NCI-H2196 (cell line): ENCODE measurements around the gene SUPT5H.

Source experiments
- DNase-seq: peaks from one replicate; lab custom pipeline; 2025; ENCODE audit not compliant: unreplicated experiment; lab: John Stamatoyannopoulos, UW

SUPT5H gene

DNA sequence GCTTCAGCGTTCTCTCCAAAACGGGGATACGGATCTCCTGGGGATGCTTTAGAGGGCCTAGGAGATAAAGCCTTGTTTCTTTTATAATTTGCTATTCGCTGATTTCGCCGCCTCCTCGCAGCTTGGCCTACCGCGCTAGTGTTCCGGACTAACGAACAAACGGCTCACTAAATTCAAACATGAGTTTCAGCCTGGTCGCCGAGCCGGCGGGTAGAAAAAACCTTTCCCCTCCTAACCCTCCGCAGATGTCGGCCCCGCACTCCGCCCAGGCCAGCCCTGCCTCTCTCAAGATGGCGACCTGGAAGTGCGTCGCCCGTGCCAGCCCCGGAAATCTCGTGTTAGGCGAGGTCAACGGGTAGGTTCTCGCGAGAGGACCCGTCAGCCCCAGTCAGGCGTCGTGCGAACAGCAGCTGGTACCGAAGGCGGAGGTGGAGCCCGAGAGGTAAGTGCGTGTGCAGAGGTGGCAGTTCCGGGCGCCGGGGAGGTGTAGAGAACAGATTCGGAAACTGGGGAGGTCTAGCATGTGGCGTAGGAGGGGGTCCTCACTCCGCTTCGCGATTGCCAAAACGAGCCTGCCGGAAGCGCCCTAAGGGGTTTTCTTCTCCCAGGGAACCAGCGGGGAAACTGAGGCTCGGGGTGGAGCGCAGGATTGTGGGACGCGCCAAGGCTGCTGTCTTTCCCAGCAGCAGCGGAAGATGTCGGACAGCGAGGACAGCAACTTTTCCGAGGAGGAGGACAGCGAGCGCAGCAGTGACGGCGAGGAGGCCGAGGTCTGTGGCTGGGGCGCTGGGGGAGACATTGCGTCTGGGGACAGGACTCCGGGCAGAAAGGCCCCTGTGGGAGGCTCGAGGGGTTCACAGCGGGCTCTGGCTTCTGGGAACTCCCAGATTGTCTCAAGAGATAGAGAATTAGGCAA, at the start of gene SUPT5H:
Gene SUPT5H (plus strand): TSS at position 387 of the 916 bp plus-strand sequence. CDS start 309 bp downstream, at position 696.
- peak; percentile 97 for DNase-seq

DNA sequence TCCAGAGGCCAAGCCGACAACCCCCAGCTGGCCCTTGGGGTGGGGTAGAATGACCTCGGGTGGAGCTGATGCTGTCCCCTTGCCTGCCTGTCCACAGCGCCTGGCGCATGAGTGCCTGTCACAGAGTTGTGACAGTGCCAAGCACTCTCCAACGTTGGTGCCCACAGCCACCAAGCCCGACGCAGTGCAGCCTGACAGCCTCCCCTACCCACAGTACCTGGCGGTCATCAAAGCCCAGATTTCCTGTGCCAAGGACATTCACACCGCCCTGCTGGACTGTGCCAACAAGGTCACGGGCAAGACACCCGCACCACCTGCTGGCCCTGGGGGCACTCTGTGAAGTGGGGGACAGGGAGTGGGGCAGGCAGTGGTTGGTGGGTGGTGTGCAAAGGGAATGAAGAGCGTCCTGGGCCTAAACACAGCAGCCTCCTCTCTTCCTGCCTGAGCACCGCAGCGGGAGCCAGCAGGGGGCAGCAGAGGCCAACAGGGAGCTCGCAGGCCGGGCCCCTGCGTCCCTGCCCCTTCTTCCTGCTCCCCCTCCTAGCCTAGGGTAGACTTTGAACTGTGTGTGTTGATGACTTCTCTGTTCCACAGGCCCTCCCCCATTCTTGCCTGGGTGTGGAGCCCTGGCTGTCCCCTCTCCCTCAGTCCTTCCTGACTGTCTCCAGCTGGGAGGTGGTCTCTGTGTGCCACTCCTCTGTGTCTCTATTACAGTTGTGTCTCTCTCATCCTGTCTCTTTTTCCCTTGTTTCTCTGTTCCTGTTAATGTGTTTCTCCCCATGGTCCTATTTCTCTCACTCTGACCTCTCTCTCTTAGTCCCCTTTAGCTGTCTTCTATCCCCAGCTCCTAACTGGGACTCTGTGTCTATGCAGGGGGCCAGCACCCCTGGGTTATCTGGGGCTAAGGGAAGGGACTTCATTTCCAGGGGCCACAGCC, 47.8 kb upstream of the SUPT5H start:
- peak; percentile 79 for DNase-seq

DNA sequence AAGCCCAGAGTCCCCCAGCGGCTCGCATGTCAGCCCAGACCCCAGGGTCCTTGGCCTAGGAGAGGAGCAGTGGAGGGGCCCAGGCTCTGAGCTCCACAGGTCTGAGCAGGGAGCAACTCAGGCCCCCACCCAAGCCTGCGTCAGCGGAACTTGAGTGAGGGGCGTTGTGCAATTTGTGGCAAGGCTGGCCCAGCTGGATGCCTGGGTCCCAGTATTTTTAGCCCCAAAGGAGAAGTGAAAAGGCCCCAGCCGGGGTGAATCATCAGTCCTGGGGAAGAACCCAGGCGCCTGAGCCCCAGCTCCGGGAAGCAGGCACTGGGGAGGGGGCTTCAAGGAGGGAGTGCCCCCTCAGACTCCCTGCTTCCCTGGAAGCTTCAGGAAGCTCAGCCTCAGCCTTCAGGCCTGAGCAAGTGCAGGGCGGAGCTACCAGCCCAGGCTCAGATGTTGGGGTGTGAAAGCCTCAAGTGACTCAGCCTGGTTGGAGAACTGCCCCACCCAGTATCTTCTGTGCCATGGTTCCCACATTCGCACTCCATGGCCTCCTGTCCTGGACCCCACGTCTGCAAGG, 47.0 kb upstream of the SUPT5H start:
- DNase-seq: no peak

DNA sequence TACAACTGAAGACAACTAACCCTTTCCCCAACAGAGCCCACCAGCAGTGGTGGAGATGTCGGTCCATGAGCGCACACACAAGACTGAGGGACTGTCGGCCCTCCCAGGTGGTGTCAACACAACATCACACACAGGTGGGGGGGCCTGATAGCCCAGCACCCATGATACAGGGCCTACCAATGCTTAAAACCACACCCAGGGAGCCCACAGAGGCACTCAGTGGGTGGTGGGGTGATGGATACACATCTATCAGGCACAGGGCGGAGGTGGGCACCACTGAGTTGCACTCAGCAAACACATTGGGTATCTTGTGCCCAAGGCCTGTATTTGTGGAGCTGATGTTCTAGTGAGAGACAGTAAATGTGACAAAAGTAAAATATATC, 45.7 kb upstream of the SUPT5H start:
- DNase-seq: no peak

DNA sequence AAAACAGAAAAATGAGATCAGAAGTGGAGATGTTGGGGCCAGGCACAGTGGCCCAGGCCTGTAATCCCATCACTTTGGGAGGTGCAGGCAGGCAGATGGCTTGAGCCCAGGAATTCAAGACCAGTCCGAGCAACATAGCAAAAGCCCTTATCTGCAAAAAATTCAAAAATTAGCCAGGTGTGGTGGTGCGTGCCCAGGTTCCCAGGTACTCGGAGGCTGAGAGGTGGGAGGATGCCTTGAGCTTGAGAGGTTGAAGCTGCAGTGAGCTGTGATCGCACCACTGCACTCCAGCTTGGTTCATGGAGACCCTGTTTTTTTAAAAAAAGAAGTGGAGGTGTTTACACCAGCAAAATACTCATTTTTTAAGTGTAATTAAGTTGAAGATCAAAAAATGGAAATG, 45.3 kb upstream of the SUPT5H start:
- DNase-seq: no peak

DNA sequence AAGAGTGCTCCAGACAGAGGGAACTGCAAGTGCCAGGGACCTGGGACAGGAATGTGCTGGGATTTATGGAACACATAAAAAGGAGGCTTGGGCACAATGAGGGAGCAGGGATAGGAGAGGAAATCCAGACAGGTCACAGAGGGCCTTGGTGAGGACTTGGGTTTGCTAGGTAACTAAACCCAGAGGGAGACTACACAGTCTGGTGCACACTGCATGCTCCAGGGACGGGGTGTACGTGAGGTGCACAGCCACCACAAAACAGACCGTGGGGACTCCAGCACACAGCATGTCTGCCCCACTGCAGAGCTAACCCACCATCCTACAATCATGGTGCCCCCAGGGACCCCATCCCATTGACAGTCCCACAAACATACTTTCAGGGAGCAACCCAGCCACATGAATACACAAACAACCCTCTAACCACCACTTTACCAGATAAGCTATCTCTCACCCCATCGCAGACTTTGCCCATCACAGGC, 44.3 kb upstream of the SUPT5H start:
- no peak for DNase-seq

DNA sequence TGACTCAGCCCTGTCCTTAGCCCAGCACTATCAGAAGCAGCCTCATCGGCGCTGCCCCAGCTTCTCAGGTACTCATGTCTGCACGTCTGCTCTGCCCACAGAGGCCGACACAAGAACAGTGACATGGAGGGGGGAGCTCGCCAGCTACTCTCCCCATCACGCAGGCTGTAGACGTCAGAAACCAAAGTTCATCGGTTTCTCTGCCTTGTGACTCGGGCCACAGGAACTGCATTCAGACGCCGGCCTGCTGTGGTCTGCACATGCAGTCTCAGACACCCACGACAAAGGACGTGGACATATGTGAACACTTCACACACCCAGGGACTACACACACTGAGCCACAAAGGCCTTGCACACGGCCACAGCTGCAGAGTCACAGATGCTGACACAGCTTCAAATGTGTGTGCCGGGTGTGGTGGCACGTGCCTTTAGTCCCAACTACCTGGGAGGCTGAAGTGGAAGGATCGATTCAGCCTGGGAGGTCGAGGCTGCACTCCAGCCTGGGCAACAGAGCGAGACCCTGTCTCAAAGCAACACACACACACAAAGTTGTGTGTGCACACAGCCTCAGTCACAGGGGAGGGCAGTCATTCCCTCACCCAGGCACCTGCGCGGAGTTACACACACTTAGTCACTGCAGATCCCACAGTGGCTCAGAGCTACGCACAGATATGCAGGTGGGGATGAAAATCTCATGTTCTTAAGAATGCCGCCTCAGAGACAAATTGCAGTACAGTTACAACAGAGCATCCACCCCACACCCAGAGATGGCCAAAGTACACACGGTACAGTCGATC, 43.6 kb upstream of the SUPT5H start:
- no peak for DNase-seq

DNA sequence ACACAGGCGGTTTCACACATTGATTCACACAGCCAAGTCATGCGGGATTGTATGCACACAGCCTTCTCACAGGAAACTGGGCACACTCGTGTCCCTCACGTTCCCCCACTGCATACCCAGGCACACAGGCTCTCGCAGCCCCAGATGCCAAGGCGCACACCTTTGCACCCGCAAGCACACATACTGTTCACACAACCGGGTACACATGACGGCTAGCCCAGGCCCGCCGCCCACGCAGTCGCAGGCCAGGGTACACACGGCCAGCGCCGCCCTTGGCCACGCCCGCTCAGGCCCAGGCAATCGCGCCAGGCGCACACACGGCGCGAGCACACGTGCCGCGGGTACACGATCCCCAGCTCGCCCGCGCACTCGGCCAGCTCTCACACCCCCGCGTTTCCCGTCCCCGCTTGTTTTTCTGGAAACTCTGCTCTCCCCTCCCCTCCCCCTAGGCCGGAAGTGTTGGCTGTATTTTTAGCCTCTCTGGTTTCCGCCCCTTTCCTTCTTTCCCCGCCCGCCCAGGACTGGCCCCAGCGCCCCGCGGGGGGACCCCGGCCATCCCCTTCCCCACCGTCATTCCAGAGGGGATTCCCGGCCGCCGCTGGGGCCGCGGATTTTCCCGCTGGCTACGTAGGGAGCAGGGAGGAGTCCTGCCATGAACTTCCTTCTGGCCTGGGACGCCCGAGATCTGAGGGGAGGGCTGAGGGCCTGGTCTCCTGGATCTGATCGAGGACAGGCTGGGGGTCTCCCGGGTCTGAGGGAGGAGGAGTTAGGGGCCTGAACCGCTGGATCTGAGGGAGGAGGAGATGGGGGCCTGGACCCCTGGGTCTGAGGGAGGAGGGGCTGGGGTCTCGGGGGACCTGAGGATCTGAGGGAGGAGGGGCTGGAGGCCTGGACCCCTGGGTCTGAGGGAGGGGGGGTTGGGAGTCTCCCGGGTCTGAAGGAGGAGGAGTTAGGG, 42.8 kb upstream of the SUPT5H start:
- peak; percentile 76 for DNase-seq

DNA sequence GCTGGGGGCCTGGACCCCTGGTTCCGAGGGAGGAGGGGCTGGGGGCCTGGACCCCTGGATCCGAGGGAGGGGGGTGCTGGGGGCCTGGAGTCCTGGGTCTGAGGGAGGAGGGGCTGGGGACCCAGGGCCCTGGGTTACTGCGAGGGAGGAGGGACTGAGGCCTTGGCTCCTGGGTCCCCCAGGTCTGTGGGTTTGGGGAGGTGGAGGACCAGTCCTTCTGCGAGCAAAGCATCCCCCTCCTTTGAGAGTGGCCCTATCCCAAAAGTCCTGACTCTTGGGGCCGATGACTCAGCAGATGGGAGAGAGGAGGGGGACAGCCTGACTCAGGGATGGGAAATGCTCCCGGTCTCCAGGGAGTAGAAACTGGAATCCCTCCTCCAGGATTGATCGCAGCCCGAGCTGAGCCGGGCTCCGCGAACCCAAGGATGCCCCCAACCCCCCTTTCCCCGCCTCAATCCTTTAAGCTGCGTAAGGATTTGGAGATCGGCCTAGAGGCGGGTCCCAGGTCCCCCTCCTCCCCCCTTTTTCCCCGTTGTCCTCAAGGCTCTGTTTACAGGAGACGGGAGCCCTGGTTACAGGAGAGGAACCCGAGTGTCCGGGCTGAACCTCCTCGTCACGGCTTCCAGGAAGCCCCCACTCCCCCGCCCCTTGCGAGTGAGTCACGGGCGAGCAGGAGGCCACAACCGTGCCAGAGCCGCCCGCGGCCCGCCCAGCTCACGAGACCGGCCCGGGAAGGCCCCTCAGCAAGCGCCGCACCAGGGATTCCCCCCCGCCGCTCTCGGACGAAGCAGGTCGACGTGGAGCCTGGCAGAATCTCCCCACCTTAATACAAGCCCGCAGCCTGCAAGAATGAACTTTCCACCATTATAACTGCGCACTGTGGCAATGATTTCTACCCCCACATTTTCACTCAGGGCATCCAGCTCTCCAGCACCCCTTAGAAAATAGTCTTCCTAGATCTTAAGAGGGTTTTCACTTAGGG, 41.8 kb upstream of the SUPT5H start:
- DNase-seq: no peak

DNA sequence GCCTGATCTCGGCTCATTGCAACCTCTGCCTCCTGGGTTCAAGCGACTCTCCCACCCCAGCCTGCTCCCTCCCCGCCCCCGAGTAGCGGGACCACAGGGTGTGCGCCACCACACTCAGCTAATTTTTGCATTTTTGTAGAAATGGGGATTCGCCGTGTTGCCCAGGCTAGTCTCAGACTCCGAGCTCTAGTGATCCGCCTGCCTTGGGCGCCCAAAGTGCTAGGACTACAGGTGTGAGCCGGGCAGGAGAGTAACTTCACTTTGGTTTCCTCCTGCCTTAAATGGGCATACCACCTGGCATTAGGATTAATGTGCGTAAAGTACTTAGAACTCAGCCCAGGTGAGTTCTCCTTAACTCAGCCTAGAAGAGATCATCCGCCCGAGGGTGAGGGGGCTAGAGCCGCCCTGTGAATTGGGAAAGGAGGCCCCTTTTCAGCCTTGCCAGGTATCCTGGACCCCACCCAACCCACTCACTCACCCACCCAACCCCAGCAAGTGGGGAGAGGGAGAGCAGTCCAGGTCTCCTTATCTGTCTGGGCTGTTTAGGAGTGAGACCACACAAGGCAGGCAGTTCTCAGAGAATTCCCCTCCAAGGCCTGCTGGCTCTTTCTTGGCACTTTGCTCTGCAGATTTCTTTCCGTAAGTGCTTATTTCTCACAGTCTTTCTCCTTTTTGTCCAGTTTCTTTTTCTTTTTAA, 40.0 kb upstream of the SUPT5H start:
- no peak for DNase-seq

DNA sequence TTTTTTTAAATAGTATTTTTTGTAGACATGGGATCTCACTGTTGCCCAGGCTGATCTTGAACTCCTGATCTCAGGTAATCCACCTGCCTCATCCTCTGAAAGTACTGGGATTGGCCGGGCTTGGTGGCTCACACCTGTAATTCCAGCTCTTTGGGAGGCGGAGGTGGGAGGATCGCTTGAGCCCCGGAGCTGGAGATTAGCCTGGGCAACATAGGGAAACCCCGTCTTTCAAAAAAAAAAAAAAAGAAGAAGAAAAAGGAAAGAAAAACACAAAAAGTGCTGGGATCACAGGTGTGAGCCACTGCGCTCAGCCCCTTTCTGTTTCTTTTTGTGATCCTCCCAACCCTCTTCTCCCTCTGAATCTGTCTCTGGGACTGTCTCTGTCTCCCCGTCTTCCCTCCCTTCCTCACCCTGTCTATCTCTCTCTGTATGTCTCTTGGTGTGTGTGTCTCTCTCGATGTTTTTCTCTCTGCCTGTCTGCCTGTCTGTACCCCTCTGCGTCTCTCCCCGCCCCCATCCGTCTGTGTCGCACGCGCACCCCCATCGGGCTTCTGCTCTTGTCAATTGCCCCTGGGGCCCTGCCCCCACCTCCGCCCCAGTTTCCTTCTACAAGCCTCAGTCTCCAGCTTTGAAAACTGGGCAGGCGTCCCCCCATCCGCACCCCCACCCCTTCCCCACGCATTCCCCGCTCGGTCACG, 39.3 kb upstream of the SUPT5H start:
- DNase-seq: no peak

DNA sequence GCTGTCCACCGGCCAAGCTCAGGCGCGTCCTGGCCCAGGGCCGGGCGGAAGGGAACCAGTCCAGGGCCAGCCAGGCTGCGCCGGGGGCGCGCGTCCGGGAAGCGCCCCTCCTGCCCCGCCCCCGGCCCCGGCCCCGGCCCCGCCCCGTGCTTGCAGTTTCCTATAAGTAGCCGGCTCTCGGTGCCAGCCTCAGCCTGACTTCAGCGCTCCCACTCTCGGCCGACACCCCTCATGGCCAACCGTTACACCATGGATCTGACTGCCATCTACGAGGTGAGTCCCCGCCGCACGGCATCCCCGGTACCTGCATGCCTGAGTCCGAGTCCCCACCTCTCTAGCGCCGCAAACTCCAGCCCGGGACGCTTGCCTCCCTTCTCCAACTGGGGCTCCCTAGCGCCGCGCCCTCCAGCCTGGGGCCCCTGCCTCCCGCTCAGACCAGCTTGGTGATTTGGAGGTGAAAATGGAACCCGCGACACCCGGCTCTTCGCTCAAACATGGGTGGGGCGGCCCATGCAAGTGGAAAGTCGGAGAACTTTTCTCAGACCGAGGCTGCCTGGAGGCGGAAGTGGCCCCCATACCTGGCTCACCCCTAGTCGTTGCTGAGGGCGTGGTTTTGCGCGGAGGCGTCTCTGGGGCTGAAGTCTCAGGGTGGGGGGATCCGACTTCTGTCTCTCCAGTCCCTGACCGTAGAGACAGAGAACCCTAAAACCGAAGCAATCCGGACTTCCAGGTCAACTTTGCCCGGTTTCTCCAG, 38.5 kb upstream of the SUPT5H start, which contains the start of gene ZFP36:
Gene ZFP36 (plus strand): TSS at position 192 of the 754 bp plus-strand sequence. CDS start 58 bp downstream, at position 250.
- DNase-seq: peak; percentile 68

DNA sequence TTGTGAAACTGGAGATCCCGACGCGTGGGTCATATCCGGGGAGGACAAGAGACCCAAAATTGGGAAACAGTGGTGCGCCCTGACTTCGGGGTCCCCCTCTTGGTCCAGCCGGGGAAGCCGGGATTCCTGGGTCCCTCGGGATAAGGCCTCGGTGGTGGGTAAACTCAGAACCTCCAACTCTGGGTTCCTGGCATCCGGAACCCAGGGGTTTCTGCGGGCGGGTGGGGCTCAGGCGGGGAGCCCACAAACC, 38.0 kb upstream of the SUPT5H start:
- no peak for DNase-seq

DNA sequence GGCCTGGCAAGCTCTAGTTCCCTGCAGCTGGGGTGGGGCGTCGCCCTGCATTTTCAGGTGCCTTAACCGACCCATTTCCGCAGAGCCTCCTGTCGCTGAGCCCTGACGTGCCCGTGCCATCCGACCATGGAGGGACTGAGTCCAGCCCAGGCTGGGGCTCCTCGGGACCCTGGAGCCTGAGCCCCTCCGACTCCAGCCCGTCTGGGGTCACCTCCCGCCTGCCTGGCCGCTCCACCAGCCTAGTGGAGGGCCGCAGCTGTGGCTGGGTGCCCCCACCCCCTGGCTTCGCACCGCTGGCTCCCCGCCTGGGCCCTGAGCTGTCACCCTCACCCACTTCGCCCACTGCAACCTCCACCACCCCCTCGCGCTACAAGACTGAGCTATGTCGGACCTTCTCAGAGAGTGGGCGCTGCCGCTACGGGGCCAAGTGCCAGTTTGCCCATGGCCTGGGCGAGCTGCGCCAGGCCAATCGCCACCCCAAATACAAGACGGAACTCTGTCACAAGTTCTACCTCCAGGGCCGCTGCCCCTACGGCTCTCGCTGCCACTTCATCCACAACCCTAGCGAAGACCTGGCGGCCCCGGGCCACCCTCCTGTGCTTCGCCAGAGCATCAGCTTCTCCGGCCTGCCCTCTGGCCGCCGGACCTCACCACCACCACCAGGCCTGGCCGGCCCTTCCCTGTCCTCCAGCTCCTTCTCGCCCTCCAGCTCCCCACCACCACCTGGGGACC, 37.6 kb upstream of the SUPT5H start:
- no peak for DNase-seq

DNA sequence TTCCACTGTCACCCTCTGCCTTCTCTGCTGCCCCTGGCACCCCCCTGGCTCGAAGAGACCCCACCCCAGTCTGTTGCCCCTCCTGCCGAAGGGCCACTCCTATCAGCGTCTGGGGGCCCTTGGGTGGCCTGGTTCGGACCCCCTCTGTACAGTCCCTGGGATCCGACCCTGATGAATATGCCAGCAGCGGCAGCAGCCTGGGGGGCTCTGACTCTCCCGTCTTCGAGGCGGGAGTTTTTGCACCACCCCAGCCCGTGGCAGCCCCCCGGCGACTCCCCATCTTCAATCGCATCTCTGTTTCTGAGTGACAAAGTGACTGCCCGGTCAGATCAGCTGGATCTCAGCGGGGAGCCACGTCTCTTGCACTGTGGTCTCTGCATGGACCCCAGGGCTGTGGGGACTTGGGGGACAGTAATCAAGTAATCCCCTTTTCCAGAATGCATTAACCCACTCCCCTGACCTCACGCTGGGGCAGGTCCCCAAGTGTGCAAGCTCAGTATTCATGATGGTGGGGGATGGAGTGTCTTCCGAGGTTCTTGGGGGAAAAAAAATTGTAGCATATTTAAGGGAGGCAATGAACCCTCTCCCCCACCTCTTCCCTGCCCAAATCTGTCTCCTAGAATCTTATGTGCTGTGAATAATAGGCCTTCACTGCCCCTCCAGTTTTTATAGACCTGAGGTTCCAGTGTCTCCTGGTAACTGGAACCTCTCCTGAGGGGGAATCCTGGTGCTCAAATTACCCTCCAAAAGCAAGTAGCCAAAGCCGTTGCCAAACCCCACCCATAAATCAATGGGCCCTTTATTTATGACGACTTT, 36.8 kb upstream of the SUPT5H start:
- peak; percentile 27 for DNase-seq
